Hepatic stellate cell (primary cell): ENCODE data around the gene CCDC187.

ENCODE experiments used
- DNase-seq: peaks from one replicate; pipeline ENCODE4 v3.0.0; 2011; ENCODE audit warnings: low spot score

Gene CCDC187

GRCh38 chr9:136223871-136224640 is 79.8 kb downstream of the CCDC187 start:
- no peak for DNase-seq

- DNase-seq, result no peak
Observed at GRCh38 chr9:136222906-136223285, 81.0 kb downstream of the CCDC187 start.

GRCh38 chr9:136222166-136222905 is 81.6 kb downstream of the CCDC187 start:
- no peak for DNase-seq

GRCh38 chr9:136220017-136220729 is 83.7 kb downstream of the CCDC187 start:
- no peak for DNase-seq

GRCh38 chr9:136219276-136219675 is 84.6 kb downstream of the CCDC187 start:
- no peak for DNase-seq

- no peak for DNase-seq
Observed at GRCh38 chr9:136218673-136219072, 85.2 kb downstream of the CCDC187 start.

- no peak for DNase-seq
Observed at GRCh38 chr9:136218271-136218670, 85.6 kb downstream of the CCDC187 start.

GRCh38 chr9:136216541-136217244 is 87.2 kb downstream of the CCDC187 start:
- no peak for DNase-seq

GRCh38 chr9:136213733-136214132 is 90.2 kb downstream of the CCDC187 start:
- DNase-seq, result no peak

GRCh38 chr9:136212345-136212950 is 91.4 kb downstream of the CCDC187 start:
- no peak for DNase-seq

- DNase-seq, result no peak
Observed at GRCh38 chr9:136211441-136212344, 92.2 kb downstream of the CCDC187 start.

GRCh38 chr9:136211006-136211405 is 92.9 kb downstream of the CCDC187 start:
- no peak for DNase-seq

- DNase-seq, result no peak
Observed at GRCh38 chr9:136210276-136210675, 93.6 kb downstream of the CCDC187 start.

- DNase-seq, result no peak
Observed at GRCh38 chr9:136209786-136210185, 94.1 kb downstream of the CCDC187 start.

- DNase-seq, result no peak
Observed at GRCh38 chr9:136209232-136209631, 94.7 kb downstream of the CCDC187 start.

- DNase-seq, result no peak
Observed at GRCh38 chr9:136208675-136209074, 95.2 kb downstream of the CCDC187 start.

GRCh38 chr9:136207616-136208015 is 96.3 kb downstream of the CCDC187 start:
- no peak for DNase-seq

- DNase-seq, result no peak
Observed at GRCh38 chr9:136206602-136207275, 97.2 kb downstream of the CCDC187 start.

GRCh38 chr9:136205707-136205992 is 98.2 kb downstream of the CCDC187 start:
- DNase-seq, result no peak
